ENCODE results near the gene PABPN1L.

Gene PABPN1L

DNA sequence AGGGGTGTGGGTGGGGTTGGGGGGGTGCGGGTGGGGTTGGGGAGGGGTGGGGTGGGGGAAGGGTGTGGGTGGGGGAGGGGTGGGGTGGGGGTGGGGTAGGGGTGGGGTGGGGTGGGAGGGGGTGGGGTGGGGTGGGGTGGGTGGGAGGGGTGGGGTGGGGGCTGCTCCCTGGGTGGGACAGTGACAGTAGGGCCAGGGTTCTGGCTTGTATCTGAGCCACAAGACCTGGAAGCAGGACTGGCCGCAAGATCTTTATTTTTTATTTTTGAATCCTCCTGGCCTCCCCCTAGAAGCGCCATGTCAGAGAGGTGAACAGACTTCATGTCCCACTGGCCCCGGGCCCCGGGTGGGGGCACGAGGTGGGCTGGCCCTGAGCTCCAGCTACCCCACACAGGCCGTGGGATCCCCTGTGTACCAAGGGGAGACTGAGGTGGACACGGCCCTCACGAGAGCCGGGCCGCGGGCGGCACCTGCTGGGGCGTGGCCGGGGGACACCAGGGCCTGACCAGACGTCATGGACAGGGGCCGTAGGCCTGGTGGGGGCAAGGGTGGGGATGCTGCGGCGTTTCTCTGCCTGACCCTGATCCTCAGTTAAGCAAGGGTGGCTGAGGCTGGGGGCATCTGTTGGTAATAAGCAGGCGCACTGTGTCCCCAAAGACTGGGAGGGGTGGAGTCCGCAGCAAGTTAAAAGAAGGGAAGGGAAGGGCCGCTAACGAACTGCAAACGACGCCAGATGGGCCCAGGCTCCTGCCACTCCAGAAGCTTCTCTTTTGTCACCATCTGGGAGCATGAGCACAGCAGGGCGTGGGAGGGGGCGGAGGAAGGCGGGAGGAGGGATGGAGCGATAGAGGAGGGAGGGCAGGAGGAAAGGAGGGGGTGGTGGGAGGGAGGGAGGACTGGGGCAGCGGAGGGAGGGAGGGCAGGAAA lies 22.3 kb upstream of the PABPN1L start:
- no peak overlapping the region for H2AFZ ChIP-seq (ENCODE audit: low read depth)
- no peak overlapping the region for H3K4me2 ChIP-seq
- no peaks in the 10 kb centered on the region for H4K20me1 ChIP-seq (ENCODE audit: insufficient read depth)

DNA sequence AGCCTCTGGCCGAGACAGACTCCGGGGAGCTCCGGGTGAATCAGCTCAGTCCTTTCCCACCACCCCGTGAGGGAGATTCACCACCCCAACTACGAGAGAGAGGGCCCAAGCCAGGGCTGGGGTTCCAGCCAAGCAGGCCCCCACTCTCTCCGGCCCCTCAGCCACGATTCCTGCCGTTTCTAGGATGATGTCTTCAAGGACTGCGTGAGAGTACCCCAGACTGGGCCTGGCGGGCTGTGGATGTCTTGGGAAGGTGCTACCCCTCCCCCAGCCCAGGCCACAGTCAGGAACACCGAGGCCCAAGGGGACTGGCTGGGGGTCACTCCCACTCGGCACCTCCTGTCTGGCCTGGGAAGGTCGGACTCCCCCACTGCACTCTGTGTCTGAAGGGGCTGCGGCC lies 21.6 kb upstream of the PABPN1L start:
- peaks cover 58% of the 10 kb centered on the region for H3K27me3 ChIP-seq (ENCODE audit: insufficient read depth, low read depth)
- H3K4me2 ChIP-seq, result no peak overlapping the region
- H3K27ac ChIP-seq, result no peak overlapping the region
- no peak overlapping the region for H3K4me3 ChIP-seq (IDR thresholded peaks at IDR 0.05; ENCODE audit: insufficient read depth, low read depth, low read length)
- H3K36me3 ChIP-seq (ENCODE audit: insufficient read depth), result no peaks in the 10 kb centered on the region
- no peaks in the 10 kb centered on the region for H3K79me2 ChIP-seq (ENCODE audit: insufficient read depth, low read depth)
- H3K9ac ChIP-seq, result no peak overlapping the region
- no peak overlapping the region for H2AFZ ChIP-seq (ENCODE audit: low read depth)
- no peaks in the 10 kb centered on the region for H4K20me1 ChIP-seq (ENCODE audit: insufficient read depth)
- TF ChIP-seq, protein P1, sequence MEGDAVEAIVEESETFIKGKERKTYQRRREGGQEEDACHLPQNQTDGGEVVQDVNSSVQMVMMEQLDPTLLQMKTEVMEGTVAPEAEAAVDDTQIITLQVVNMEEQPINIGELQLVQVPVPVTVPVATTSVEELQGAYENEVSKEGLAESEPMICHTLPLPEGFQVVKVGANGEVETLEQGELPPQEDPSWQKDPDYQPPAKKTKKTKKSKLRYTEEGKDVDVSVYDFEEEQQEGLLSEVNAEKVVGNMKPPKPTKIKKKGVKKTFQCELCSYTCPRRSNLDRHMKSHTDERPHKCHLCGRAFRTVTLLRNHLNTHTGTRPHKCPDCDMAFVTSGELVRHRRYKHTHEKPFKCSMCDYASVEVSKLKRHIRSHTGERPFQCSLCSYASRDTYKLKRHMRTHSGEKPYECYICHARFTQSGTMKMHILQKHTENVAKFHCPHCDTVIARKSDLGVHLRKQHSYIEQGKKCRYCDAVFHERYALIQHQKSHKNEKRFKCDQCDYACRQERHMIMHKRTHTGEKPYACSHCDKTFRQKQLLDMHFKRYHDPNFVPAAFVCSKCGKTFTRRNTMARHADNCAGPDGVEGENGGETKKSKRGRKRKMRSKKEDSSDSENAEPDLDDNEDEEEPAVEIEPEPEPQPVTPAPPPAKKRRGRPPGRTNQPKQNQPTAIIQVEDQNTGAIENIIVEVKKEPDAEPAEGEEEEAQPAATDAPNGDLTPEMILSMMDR (conservative IDR thresholded peaks at IDR 0.05; ENCODE audit: low read depth, low read length), result no peak
- H3K4me1 ChIP-seq (ENCODE audit: low read depth, poor library complexity, severe bottlenecking), result no peaks in the 10 kb centered on the region

More for the DNA sequence above, 22.3 kb upstream of the PABPN1L start:
- Histone ChIP-seq H3K9ac (no peak overlapping the region), H3K4me1 (ENCODE audit: low read depth, poor library complexity, severe bottlenecking) (no peaks in the 10 kb centered on the region), H3K4me3 (IDR thresholded peaks at IDR 0.05; ENCODE audit: insufficient read depth, low read depth, low read length) (no peak overlapping the region), H3K27ac (no peak overlapping the region), H3K27me3 (ENCODE audit: insufficient read depth, low read depth) (peaks cover 53% of the 10 kb centered on the region), H3K36me3 (ENCODE audit: insufficient read depth) (no peaks in the 10 kb centered on the region), H3K79me2 (ENCODE audit: insufficient read depth, low read depth) (no peaks in the 10 kb centered on the region)
- TF ChIP-seq, protein P1 (conservative IDR thresholded peaks at IDR 0.05; ENCODE audit: low read depth, low read length), result no peak

DNA sequence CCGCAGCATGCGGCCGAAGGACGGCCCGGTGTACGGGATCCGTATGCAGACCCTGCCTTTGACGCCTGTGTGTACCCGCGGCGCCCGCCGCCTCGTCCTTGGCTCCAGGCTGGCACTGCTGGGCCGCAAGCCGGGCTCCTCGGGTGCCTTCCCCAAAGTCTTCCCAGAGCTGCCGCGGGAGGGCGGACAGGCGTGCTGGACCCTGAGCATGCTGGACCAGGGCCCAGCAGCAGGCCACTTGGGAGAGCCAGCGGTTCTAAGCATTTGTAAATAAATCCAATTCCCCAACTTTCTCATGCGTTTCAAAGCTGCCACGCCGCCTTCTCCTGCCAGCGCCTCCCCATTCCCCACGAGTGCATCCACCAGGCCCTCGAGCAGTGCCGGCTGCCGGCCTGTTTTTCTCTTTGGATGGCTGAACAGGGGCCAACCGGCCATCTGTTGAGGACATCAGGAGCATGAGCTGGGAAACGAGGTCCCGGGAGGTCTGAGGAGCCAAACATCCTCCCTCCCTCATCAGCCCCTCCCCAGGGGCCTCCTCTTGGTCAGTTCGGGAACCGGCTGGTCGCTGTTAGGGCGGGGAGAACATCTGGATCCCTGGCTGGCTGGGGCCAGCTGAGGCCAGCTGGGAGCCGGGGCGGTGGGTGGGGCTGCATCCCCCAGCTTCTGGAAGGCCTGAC lies 20.5 kb upstream of the PABPN1L start:
- no peak overlapping the region for H2AFZ ChIP-seq (ENCODE audit: low read depth)
- TF ChIP-seq, protein P1 (conservative IDR thresholded peaks at IDR 0.05; ENCODE audit: low read depth, low read length), result no peak
- H3K9ac ChIP-seq, result no peak overlapping the region
- H3K27me3 ChIP-seq (ENCODE audit: insufficient read depth, low read depth), result peaks cover 50% of the 10 kb centered on the region
- H3K4me2 ChIP-seq, result no peak overlapping the region
- H4K20me1 ChIP-seq (ENCODE audit: insufficient read depth), result no peaks in the 10 kb centered on the region
- H3K27ac ChIP-seq, result no peak overlapping the region
- H3K4me3 ChIP-seq (IDR thresholded peaks at IDR 0.05; ENCODE audit: insufficient read depth, low read depth, low read length), result no peak overlapping the region
- no peaks in the 10 kb centered on the region for H3K79me2 ChIP-seq (ENCODE audit: insufficient read depth, low read depth)
- H3K4me1 ChIP-seq (ENCODE audit: low read depth, poor library complexity, severe bottlenecking), result no peaks in the 10 kb centered on the region
- no peaks in the 10 kb centered on the region for H3K36me3 ChIP-seq (ENCODE audit: insufficient read depth)

DNA sequence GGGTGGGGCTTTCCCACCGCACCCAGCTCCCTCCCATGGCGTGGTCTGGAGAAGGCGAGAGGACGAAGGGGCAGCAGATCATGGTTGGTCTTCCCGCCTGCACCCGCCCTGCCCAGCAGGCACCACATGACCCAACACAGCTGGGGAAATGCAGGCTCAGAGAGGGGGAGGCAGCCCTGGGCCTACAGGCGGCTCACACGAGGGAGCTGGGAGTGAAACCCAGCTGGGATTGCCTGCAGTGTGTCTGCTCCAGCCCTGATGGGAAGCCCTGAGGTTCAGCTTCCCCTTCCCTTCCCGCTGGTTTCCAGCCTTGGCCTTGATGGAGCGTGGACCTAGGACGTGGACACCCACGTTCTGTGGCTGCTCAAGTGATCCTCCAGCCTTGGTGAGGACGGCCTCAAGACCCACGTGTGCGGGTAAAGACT lies 20.0 kb upstream of the PABPN1L start:
- TF ChIP-seq, protein P1 (conservative IDR thresholded peaks at IDR 0.05; ENCODE audit: low read depth, low read length), result no peak
- H3K4me1 ChIP-seq (ENCODE audit: low read depth, poor library complexity, severe bottlenecking), result no peaks in the 10 kb centered on the region
- no peak overlapping the region for H3K27ac ChIP-seq

More for the DNA sequence above, 20.0 kb upstream of the PABPN1L start:
- Histone ChIP-seq H3K4me3 (IDR thresholded peaks at IDR 0.05; ENCODE audit: insufficient read depth, low read depth, low read length) (no peak overlapping the region), H3K27me3 (ENCODE audit: insufficient read depth, low read depth) (peaks cover 46% of the 10 kb centered on the region), H3K79me2 (ENCODE audit: insufficient read depth, low read depth) (no peaks in the 10 kb centered on the region), H2AFZ (ENCODE audit: low read depth) (no peak overlapping the region), H3K4me2 (no peak overlapping the region), H4K20me1 (ENCODE audit: insufficient read depth) (no peaks in the 10 kb centered on the region), H3K36me3 (ENCODE audit: insufficient read depth) (no peaks in the 10 kb centered on the region), H3K9ac (no peak overlapping the region)

All from KMS-11 (cell line).